ENCODE measurements around the gene ERCC6.

- TF ChIP-seq GABPA (IDR thresholded peaks at IDR 0.05; ENCODE audit: low read depth), result no peak
- no peak for TF ChIP-seq POLR2AphosphoS5 (IDR thresholded peaks at IDR 0.05; ENCODE audit: low read depth, low read length)
- TF ChIP-seq, protein P1, sequence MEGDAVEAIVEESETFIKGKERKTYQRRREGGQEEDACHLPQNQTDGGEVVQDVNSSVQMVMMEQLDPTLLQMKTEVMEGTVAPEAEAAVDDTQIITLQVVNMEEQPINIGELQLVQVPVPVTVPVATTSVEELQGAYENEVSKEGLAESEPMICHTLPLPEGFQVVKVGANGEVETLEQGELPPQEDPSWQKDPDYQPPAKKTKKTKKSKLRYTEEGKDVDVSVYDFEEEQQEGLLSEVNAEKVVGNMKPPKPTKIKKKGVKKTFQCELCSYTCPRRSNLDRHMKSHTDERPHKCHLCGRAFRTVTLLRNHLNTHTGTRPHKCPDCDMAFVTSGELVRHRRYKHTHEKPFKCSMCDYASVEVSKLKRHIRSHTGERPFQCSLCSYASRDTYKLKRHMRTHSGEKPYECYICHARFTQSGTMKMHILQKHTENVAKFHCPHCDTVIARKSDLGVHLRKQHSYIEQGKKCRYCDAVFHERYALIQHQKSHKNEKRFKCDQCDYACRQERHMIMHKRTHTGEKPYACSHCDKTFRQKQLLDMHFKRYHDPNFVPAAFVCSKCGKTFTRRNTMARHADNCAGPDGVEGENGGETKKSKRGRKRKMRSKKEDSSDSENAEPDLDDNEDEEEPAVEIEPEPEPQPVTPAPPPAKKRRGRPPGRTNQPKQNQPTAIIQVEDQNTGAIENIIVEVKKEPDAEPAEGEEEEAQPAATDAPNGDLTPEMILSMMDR (IDR thresholded peaks at IDR 0.05), result no peak
- no peak for TF ChIP-seq RCOR1 (IDR thresholded peaks at IDR 0.05; ENCODE audit: low read length)
- TF ChIP-seq MXI1 (IDR thresholded peaks at IDR 0.05; ENCODE audit: low read depth, low read length), result no peak
- TF ChIP-seq SMC3 (IDR thresholded peaks at IDR 0.05; ENCODE audit: low read depth, low read length), result no peak
- TF ChIP-seq, protein P2, sequence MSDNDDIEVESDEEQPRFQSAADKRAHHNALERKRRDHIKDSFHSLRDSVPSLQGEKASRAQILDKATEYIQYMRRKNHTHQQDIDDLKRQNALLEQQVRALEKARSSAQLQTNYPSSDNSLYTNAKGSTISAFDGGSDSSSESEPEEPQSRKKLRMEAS (IDR thresholded peaks at IDR 0.05; ENCODE audit: low read depth), result no peak
- TF ChIP-seq, protein P3, sequence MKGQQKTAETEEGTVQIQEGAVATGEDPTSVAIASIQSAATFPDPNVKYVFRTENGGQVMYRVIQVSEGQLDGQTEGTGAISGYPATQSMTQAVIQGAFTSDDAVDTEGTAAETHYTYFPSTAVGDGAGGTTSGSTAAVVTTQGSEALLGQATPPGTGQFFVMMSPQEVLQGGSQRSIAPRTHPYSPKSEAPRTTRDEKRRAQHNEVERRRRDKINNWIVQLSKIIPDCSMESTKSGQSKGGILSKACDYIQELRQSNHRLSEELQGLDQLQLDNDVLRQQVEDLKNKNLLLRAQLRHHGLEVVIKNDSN (IDR thresholded peaks at IDR 0.05; ENCODE audit: borderline replicate concordance, low read depth), result no peak
- TF ChIP-seq USF2 (IDR thresholded peaks at IDR 0.05; ENCODE audit: borderline replicate concordance, low read depth, low read length), result no peak
These were observed 3.4 kb upstream of the ERCC6 start for GRCh38 chr10:49542353-49542752.

All from SK-N-SH (cell line).